ENCODE measurements around the gene COL2A1. TPM values are rescaled to one million over a fixed set of nuclear protein-coding genes. Genes with fewer than 3 reads are reported as not detected.

COL2A1 gene
- total RNA-seq, 4 donors from 2014 or later: 0.15 to 1.9 TPM; not detected in 2

DNA sequence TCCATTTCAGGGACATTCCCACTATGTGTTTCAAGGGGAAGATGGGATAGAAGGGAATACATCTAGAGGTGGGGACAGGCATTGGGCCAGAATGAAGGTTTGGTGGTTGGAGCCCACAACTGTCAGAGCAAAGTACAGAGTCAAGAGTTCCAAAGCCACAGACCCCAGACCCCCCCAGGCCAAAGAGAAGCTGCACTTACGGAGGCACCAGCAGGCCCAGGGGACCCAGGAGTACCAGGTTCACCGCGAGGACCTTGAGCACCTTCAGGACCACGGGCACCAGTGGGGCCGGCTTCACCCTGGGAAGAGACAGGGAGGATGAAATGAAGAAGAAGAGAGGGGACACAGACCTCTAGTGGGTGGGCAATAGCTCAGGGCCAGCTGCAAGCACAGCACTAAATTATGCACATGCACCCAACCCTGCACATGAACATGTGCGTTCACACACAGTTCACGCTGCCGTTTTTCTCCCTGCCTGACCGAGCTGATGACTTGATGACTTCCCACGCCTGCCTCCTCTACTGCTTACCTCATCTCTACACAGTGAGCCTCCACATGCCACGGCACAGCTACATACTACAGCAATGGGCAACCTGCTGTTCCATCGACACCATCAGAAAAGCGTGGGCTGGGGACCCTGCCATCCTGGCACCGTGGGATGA is 16.7 kb downstream of the COL2A1 start:
- no peaks in the 10 kb centered on the region for H3K27me3 ChIP-seq
- H3K9me3 ChIP-seq: no peaks in the 10 kb centered on the region
- H3K4me3 ChIP-seq: no peak overlapping the region
- TF ChIP-seq POLR2A (IDR thresholded peaks at IDR 0.05): no peak
- TF ChIP-seq, protein P1, sequence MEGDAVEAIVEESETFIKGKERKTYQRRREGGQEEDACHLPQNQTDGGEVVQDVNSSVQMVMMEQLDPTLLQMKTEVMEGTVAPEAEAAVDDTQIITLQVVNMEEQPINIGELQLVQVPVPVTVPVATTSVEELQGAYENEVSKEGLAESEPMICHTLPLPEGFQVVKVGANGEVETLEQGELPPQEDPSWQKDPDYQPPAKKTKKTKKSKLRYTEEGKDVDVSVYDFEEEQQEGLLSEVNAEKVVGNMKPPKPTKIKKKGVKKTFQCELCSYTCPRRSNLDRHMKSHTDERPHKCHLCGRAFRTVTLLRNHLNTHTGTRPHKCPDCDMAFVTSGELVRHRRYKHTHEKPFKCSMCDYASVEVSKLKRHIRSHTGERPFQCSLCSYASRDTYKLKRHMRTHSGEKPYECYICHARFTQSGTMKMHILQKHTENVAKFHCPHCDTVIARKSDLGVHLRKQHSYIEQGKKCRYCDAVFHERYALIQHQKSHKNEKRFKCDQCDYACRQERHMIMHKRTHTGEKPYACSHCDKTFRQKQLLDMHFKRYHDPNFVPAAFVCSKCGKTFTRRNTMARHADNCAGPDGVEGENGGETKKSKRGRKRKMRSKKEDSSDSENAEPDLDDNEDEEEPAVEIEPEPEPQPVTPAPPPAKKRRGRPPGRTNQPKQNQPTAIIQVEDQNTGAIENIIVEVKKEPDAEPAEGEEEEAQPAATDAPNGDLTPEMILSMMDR (IDR thresholded peaks at IDR 0.05): no peak
- H3K4me1 ChIP-seq: no peaks in the 10 kb centered on the region
- H3K36me3 ChIP-seq: no peaks in the 10 kb centered on the region
- no peak for DNase-seq
- intact Hi-C loops (cut with DNase I; ENCODE audit: low total_unique reads): no loop called here
- H3K27ac ChIP-seq: no peak overlapping the region

DNA sequence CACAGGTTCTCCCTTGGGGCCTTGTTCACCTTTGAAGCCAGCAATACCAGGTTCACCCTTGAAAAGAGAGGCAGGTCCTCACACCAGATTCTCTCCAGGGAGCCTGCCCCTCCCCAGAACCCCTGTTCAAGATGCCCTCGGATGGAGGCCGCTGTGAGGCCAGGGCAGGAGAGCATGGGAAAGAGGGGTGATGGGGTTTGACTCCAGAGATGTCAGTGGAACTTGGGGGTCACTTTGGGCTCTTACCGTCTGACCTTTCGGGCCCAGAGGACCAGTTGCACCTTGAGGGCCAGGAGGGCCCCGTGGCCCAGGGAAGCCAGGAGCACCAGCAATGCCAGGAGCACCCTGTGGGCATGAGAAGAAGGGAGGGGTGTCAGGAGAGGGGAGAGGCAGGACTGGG is 17.4 kb downstream of the COL2A1 start:
- H3K27me3 ChIP-seq: no peaks in the 10 kb centered on the region
- TF ChIP-seq, protein P1 (IDR thresholded peaks at IDR 0.05): no peak
- TF ChIP-seq POLR2A (IDR thresholded peaks at IDR 0.05): no peak
- DNase-seq: no peak
- H3K4me1 ChIP-seq: no peaks in the 10 kb centered on the region
- intact Hi-C loops (cut with DNase I; ENCODE audit: low total_unique reads): no loop called here
- no peak overlapping the region for H3K27ac ChIP-seq
- no peak overlapping the region for H3K4me3 ChIP-seq
- H3K36me3 ChIP-seq: no peaks in the 10 kb centered on the region
- H3K9me3 ChIP-seq: no peaks in the 10 kb centered on the region

DNA sequence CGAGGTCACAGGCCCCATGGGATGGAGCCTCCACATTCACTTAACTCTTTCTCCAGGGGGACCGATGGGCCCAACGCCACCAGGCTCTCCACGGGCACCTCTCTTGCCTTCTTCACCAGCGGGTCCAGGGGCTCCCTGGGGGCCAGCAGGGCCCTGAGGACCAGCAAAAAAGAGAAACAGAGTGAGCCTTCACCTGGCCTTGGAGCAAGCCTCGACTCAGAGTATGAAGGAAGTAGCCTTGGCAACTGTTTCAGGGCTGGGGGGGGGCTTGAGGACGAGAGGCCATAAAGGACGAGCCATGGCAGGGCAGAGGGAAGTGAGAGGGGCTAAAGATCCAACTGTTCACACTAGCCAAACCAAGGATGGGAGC is 18.0 kb downstream of the COL2A1 start:
- H3K27ac ChIP-seq: no peak overlapping the region
- H3K4me1 ChIP-seq: no peaks in the 10 kb centered on the region
- H3K4me3 ChIP-seq: no peak overlapping the region
- H3K27me3 ChIP-seq: no peaks in the 10 kb centered on the region
- TF ChIP-seq, protein P1 (IDR thresholded peaks at IDR 0.05): no peak
- TF ChIP-seq POLR2A (IDR thresholded peaks at IDR 0.05): no peak
- no peaks in the 10 kb centered on the region for H3K9me3 ChIP-seq
- H3K36me3 ChIP-seq: no peaks in the 10 kb centered on the region
- no peak for DNase-seq
- intact Hi-C loops (cut with DNase I; ENCODE audit: low total_unique reads): no loop called here

DNA sequence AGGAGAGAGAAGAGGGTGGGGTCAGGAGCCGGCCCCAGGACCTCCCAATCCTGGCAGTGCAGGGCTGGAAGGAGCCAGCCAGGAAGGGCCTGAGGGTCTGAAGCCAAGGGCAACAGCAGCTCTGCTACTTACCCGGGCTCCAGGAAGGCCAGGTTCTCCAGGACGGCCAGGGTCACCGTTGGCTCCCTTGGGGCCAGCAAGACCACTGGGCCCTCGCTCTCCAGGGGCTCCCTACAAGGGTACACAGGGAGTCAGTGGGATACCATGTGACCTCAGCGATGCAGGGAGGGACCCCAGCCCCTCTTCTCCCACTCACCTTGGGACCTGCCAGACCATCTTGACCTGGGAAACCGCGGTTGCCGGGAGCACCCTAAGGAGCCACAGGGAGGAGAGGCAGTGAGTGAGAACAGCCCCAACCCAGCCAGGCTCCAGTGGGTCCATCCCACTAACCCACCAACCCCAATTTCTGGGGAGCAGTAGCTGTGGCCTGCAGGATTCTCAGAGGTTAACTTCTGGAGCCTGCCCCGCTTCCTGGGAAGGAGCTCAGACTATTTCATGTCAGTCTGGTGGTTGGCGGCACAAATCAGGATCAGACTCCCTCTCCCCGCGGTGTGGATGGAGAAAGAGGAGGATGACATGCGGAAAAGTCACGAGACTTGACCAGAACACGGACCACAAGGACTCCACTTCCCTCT is 18.5 kb downstream of the COL2A1 start:
- Histone ChIP-seq H3K9me3 (no peaks in the 10 kb centered on the region), H3K36me3 (no peaks in the 10 kb centered on the region), H3K27ac (no peak overlapping the region), H3K4me3 (no peak overlapping the region), H3K27me3 (no peaks in the 10 kb centered on the region), H3K4me1 (no peaks in the 10 kb centered on the region)
- intact Hi-C loops (cut with DNase I; ENCODE audit: low total_unique reads): no loop called here
- DNase-seq: no peak
- TF ChIP-seq, protein P1 (IDR thresholded peaks at IDR 0.05): no peak
- no peak for TF ChIP-seq POLR2A (IDR thresholded peaks at IDR 0.05)

DNA sequence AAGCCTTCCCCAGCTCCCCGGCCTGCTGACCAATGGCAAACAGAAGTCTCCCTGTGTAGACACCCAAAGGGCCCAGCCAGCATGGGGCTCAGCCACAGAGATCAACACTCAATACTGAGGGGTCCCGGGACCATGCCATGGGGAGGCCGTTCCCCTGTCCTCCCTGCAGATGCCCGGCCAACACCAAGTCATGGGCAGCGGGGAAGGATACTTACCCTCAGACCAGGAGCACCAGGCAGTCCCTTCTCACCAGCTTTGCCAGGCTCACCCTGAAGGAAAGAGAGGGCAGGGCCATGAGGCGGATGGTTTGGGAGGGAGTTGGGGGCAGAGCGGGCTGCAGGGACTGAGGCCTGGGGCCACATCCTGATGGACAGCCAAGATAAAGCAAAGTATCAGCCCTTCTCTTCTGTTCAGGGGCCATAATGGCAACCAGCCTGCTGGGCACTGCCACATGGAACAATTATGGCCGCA is 19.9 kb downstream of the COL2A1 start:
- no peak for DNase-seq
- intact Hi-C loops (cut with DNase I; ENCODE audit: low total_unique reads): no loop called here

More for the DNA sequence above, 19.9 kb downstream of the COL2A1 start:
- no peaks in the 10 kb centered on the region for H3K9me3 ChIP-seq
- H3K4me3 ChIP-seq: no peak overlapping the region
- H3K4me1 ChIP-seq: no peaks in the 10 kb centered on the region
- H3K27me3 ChIP-seq: no peaks in the 10 kb centered on the region
- H3K36me3 ChIP-seq: no peaks in the 10 kb centered on the region
- H3K27ac ChIP-seq: no peak overlapping the region
- TF ChIP-seq POLR2A (IDR thresholded peaks at IDR 0.05): no peak
- TF ChIP-seq, protein P1 (IDR thresholded peaks at IDR 0.05): no peak

Data from uterus (tissue), 4 donors.